Fibroblast of skin of right quadriceps (primary cell): ENCODE measurements around the gene PGS1.
A peak's percentile ranks its signal among the peaks of the same experiment; 100 is the strongest.

ENCODE experiments used
- DNase-seq: peaks from one replicate; pipeline ENCODE4 v3.0.0-alpha.2; 2013

The PGS1 gene

GRCh38 chr17:78409191-78409928, 30.9 kb downstream of the PGS1 start:
- no peak for DNase-seq

GRCh38 chr17:78411241-78411857, 32.9 kb downstream of the PGS1 start:
- DNase-seq: no peak

GRCh38 chr17:78412403-78412802, 34.0 kb downstream of the PGS1 start:
- peak; percentile 27 for DNase-seq

GRCh38 chr17:78414178-78415162, 36.0 kb downstream of the PGS1 start:
- DNase-seq: no peak

- peak; percentile 58 for DNase-seq
These were observed 37.6 kb downstream of the PGS1 start for GRCh38 chr17:78415821-78416711.

- no peak for DNase-seq
These were observed 38.5 kb downstream of the PGS1 start for GRCh38 chr17:78416791-78417530.

- no peak for DNase-seq
These were observed 39.1 kb downstream of the PGS1 start for GRCh38 chr17:78417531-78417909.

GRCh38 chr17:78418326-78419026, 40.0 kb downstream of the PGS1 start:
- no peak for DNase-seq

- DNase-seq: no peak
These were observed 41.7 kb downstream of the PGS1 start for GRCh38 chr17:78419970-78420815.

- DNase-seq: no peak
These were observed 42.7 kb downstream of the PGS1 start for GRCh38 chr17:78421084-78421533.

- DNase-seq: peak; percentile 68
These were observed 43.3 kb downstream of the PGS1 start for GRCh38 chr17:78421534-78422266.

GRCh38 chr17:78422267-78422605, 43.8 kb downstream of the PGS1 start:
- no peak for DNase-seq

GRCh38 chr17:78422872-78423588, 44.6 kb downstream of the PGS1 start:
- DNase-seq: no peak

GRCh38 chr17:78423961-78424675, 45.7 kb downstream of the PGS1 start:
- no peak for DNase-seq

- no peak for DNase-seq
These were observed 47.0 kb downstream of the PGS1 start for GRCh38 chr17:78425429-78425828.

- no peak for DNase-seq
These were observed 47.9 kb downstream of the PGS1 start for GRCh38 chr17:78426293-78426879.

GRCh38 chr17:78427140-78427539, 48.7 kb downstream of the PGS1 start:
- no peak for DNase-seq
